GM23338 (cell line): ENCODE data around the gene CUEDC1.

Experiments
- CTCF ChIP-seq, 2 experiments: fragments of 200-600 bp in 1 of 2; sonication (generic) in 1 of 2; conservative IDR thresholded peaks; 2 replicates each; pipeline versions ENCODE4 v1.5.1 to v1.6.1; 2016 to 2017; ENCODE audit warnings: antibody characterized with exemption in 2 of 2, low read depth in 2 of 2, mild to moderate bottlenecking in 2 of 2, moderate library complexity in 1 of 2
- EZH2 ChIP-seq: fragments of 200-600 bp; sonication (generic); IDR thresholded peaks from one replicate; pipeline ENCODE4 v1.8.0; 2017; ENCODE audit warnings: antibody characterized with exemption, mild to moderate bottlenecking, low read depth; ENCODE audit not compliant: unreplicated experiment
- EZH2phosphoT487 ChIP-seq: fragments of 200-600 bp; sonication (generic); IDR thresholded peaks from one replicate; pipeline ENCODE4 v1.8.1; 2018; ENCODE audit warnings: antibody characterized with exemption; ENCODE audit not compliant: unreplicated experiment
- POLR2AphosphoS5 ChIP-seq: IDR thresholded peaks from 2 replicates; pipeline ENCODE4 v1.6.1; 2016; ENCODE audit warnings: antibody characterized with exemption, low read depth
- TF ChIP-seq, protein P1 (sequence below): fragments of 250-450 bp; sonication (Bioruptor Pico); IDR thresholded peaks from 2 replicates; pipeline ENCODE4 v1.5.0; 2020; ENCODE audit warnings: mild to moderate bottlenecking, moderate library complexity

GRCh38 chr17:57886020-57886419 is 69.2 kb downstream of the CUEDC1 start:
- TF ChIP-seq EZH2 = no peak
- TF ChIP-seq CTCF (conservative IDR thresholded peaks at IDR 0.05; ENCODE audit: low read depth in 2 of 2) = no peak
- no peak for TF ChIP-seq POLR2AphosphoS5
- no peak for TF ChIP-seq EZH2phosphoT487
- TF ChIP-seq, protein P1, sequence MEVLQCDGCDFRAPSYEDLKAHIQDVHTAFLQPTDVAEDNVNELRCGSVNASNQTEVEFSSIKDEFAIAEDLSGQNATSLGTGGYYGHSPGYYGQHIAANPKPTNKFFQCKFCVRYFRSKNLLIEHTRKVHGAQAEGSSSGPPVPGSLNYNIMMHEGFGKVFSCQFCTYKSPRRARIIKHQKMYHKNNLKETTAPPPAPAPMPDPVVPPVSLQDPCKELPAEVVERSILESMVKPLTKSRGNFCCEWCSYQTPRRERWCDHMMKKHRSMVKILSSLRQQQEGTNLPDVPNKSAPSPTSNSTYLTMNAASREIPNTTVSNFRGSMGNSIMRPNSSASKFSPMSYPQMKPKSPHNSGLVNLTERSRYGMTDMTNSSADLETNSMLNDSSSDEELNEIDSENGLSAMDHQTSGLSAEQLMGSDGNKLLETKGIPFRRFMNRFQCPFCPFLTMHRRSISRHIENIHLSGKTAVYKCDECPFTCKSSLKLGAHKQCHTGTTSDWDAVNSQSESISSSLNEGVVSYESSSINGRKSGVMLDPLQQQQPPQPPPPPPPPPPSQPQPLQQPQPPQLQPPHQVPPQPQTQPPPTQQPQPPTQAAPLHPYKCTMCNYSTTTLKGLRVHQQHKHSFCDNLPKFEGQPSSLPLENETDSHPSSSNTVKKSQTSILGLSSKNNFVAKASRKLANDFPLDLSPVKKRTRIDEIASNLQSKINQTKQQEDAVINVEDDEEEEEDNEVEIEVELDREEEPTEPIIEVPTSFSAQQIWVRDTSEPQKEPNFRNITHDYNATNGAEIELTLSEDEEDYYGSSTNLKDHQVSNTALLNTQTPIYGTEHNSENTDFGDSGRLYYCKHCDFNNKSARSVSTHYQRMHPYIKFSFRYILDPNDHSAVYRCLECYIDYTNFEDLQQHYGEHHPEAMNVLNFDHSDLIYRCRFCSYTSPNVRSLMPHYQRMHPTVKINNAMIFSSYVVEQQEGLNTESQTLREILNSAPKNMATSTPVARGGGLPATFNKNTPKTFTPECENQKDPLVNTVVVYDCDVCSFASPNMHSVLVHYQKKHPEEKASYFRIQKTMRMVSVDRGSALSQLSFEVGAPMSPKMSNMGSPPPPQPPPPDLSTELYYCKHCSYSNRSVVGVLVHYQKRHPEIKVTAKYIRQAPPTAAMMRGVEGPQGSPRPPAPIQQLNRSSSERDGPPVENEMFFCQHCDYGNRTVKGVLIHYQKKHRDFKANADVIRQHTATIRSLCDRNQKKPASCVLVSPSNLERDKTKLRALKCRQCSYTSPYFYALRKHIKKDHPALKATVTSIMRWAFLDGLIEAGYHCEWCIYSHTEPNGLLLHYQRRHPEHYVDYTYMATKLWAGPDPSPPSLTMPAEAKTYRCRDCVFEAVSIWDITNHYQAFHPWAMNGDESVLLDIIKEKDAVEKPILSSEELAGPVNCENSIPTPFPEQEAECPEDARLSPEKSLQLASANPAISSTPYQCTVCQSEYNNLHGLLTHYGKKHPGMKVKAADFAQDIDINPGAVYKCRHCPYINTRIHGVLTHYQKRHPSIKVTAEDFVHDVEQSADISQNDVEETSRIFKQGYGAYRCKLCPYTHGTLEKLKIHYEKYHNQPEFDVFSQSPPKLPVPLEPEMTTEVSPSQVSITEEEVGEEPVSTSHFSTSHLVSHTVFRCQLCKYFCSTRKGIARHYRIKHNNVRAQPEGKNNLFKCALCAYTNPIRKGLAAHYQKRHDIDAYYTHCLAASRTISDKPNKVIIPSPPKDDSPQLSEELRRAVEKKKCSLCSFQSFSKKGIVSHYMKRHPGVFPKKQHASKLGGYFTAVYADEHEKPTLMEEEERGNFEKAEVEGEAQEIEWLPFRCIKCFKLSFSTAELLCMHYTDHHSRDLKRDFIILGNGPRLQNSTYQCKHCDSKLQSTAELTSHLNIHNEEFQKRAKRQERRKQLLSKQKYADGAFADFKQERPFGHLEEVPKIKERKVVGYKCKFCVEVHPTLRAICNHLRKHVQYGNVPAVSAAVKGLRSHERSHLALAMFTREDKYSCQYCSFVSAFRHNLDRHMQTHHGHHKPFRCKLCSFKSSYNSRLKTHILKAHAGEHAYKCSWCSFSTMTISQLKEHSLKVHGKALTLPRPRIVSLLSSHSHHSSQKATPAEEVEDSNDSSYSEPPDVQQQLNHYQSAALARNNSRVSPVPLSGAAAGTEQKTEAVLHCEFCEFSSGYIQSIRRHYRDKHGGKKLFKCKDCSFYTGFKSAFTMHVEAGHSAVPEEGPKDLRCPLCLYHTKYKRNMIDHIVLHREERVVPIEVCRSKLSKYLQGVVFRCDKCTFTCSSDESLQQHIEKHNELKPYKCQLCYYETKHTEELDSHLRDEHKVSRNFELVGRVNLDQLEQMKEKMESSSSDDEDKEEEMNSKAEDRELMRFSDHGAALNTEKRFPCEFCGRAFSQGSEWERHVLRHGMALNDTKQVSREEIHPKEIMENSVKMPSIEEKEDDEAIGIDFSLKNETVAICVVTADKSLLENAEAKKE (CRISPR knock-in tag) = no peak
